GM21825 (cell line): Measurements from ENCODE around the gene ELL.

Source experiments
- ATAC-seq: cut with Tn5 transposase; IDR thresholded peaks from one replicate; pipeline ENCODE4 v1.9.1; 2021; ENCODE audit warnings: mild to moderate bottlenecking, moderate library complexity; ENCODE audit not compliant: unreplicated experiment

The ELL gene

GRCh38 chr19:18424890-18425514 is 96.9 kb downstream of the ELL start:
- no peak for ATAC-seq

- ATAC-seq, result no peak
Measured at GRCh38 chr19:18424122-18424889, 97.6 kb downstream of the ELL start.

DNA sequence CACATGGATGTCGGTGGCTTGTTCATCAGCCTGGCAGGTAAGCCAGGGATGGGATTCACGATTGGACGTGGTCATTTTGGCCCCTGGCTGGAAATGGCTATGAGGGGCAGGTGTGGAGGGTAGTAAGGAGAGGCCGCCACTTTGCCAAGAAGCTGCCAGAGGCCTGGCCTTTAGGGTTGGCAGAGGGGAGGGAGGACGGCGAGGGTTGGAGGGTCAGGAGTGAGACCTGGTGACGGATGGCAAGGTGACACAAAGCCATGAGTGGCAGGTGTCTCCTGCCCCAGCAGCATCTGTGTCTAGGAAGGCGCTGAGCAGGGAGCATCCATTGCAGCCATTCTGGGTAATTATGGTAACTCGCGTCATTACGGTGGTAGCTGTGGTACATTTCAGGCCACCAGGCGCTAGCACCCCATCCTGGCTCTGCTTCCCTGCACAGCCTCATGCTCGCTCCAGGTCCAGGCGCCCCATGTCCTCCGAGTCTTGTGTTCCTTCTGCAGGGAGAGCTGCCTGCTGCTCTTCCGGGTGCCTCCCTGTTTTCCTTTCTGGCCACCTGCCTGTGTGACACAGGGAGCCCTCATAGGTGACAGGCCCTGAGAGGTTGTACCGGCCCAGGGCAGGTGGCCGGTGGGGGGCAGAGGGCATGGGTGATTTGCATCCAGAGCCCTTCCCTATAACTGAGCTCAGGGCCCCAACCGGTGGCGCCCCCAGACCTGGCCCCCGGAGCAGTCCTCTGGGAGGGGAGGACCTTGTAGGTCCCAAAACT is 98.4 kb downstream of the ELL start:
- no peak for ATAC-seq

- no peak for ATAC-seq
Measured at GRCh38 chr19:18422530-18423191, 99.2 kb downstream of the ELL start.

DNA sequence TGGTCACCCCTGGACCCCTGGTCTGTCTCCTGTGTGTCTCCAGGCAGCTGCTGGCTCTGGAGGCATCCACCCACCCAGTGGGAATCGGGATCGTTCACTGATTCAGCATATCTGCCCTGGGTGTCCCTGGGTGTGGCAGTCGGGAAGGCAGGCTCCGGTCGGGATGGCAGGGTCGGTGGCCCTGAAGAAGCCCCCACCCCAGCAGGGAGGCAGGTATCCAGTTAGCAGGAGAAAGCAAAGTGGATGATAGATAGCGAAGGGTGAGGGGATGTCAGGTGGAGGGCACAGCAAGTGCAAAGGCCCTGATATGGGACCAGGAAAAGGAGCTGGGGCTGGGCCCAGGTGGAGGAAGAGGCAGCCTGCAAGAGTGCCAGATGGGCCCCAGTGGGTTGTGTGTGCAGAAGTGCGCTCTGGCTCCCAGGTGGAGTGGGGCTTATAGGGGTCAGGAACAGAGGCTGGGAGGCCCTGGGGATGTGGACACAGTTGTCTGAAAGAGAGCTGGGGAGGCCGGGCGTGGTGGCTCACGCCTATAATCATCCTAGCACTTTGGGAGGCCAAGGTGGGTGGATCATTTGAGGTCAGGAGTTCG is 100.4 kb downstream of the ELL start:
- ATAC-seq, result no peak

GRCh38 chr19:18420930-18421329 is 100.9 kb downstream of the ELL start:
- ATAC-seq, result no peak

DNA sequence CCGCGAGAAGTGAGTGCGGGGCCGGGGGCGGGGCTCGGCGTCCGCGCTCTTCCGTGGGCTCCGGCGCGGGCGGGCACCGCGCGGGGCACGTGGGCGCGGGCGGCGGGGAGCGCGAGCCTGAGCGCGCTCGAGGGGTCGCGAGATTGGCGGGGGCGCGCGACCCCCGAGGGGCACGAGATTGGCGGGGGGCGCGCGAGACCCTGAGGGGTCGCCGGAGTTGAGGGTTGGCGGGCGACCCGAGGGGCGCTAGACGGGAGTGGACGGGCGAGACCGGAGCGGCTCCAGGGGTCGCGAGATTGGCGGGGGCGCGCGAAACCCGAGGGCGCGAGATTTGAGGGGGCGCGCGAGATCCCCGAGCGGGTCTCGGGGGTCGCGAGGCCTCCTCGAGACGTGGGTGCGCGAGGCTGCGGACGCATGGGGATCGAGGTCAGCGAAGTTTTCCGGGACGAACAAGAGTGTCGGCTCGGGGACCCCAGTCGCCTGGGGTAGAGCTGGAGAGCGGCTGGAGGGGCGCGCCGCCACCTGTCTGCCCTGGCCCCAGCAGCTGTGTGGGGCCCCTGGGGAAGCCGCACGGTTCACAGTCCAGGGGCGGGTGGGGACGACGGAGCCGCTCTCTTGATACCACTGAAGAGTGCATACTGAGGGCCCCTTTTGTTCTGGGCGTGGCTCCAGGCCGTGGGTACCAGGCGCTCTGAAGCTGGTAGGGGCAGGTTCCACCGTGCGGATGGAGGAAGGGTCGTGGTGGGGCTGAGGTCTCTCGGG is 102.0 kb downstream of the ELL start:
- peak; percentile 16 for ATAC-seq

DNA sequence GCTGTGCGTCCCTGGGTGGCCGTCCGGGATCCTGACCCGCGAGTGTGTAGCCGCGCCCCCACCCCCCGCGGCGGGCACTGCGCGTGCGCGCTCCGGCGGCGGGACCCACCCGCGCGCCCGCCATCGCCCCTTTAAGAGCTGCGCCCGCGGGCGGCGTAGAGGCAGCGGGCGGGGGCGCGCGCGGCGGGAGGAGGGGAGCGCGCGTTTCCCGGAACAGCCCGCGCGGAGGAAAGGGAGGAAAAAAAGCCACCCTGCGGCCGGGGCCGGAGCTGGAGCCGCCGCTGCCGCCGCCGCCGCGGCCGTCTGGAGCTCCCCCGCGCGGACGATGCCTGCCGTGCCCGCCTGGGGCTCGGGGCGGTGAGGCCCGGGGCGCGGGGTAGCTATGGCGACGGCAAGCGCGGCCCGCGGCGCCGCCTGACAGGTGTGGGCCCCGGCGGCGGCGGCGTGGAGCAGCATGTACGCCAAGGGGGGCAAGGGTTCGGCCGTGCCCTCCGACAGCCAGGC is 102.6 kb downstream of the ELL start, which contains the start of gene SSBP4:
TSS of gene SSBP4 (plus strand) at position 204 of the 504 bp plus-strand sequence. CDS start at position 455, 251 bp downstream.
- peak; percentile 31 for ATAC-seq

DNA sequence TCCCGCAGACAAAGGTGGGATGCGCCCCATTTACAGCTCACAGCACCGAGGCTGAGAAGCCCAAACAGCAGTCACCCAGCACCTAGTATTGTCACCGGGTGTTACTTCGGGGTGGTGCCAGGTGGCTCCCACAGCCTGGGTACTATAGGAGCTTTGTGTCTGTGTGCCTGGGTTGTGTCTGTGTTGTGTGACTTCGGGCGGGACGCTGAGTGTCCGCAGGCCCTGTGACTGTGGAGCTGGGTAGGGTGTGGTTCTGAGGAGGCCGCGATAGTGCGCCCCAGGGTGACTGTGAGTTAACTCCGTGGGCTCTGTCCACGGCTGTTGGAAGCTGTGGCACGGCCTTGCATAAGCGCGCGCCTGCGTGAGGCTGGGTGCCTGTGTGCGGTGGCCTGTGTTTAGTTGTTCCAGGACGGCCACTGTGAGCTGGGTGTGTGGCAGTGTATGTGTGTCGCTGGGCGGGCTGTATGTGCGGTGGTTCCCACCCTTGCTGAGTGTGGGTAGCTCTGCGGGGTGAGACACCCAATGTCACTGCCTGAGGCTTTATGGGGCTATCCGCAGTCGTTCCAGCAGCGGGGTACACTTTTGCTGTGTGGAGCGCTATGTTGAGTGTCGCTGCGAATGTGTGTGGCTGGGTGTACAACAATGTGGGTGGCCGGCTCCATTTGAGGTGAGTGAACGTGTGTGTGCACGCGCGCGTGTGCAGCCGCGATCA is 103.2 kb downstream of the ELL start:
- no peak for ATAC-seq

- ATAC-seq, result no peak
Measured at GRCh38 chr19:18418029-18418482, 103.8 kb downstream of the ELL start.

DNA sequence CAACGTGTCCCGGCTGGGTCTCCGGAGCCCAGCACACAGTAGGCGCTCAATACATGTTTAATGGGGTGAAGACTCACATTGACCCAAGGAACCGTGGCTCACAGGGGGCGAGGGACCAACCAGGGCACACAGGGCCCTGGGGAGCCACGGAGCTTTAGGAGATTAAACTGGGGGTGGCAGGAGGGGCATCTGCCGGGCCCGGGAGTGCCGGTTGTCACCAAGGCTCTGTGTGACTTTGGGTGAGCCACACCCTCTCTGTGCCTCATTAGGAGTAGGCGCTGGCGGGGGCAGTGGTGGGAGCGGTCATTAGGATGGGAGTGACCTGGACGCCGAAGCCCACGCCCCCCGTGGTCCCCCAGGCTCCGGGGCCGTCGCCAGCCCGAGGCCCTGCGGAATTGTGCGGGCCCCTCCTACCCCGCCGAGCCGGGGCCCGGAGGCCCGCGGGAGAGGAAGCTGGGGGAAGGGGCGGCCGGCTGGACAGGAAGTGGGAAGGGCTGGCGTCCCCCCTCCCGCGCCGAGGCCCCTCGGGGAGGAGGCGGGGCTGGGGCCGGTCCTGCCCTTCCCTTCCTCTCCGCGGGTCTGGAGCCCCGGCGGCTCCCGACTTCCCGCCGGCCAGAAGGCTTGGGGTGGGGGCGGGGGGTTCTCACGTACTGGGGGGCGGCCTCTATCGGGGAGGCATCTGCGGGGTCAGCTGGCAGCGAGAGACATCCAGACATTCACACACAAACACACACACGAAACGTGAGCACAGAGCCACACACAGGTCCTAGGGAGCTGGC is 104.4 kb downstream of the ELL start:
- ATAC-seq, result no peak

GRCh38 chr19:18416778-18417249 is 105.1 kb downstream of the ELL start:
- ATAC-seq, result no peak

DNA sequence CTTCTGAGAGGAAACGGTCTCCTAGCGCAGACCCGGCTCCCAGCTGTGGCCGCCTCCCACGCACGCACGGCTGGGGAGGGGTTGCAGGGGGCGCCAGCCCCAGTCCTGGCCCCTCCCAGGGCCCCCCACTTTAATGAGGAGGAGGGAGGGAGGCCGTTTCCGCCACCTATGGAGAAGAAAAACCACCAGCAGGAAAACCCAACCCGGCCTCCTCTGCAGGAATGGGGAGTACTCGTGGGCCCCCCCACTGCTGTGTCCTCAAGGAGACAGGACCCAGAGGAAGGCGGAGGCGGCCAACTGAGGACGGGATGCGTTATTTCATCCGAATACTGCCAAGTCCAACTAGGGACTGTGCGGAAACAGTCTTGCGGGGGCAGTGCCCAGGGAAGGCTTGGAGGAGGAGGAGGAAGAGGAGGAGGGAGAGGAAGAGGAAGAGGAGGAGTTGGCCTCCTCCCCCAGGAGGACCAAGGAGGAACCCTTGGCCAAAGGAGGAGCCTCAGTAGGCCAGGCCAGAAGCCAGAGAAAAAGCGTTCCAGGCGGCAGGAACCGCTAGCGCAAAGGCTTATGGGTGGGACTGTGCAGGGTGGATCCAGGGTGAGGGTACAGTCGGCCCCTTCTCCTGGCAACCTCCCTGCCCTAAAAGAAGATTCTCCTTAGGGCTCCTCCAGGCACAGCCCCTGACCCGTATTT is 106.5 kb downstream of the ELL start:
- no peak for ATAC-seq

DNA sequence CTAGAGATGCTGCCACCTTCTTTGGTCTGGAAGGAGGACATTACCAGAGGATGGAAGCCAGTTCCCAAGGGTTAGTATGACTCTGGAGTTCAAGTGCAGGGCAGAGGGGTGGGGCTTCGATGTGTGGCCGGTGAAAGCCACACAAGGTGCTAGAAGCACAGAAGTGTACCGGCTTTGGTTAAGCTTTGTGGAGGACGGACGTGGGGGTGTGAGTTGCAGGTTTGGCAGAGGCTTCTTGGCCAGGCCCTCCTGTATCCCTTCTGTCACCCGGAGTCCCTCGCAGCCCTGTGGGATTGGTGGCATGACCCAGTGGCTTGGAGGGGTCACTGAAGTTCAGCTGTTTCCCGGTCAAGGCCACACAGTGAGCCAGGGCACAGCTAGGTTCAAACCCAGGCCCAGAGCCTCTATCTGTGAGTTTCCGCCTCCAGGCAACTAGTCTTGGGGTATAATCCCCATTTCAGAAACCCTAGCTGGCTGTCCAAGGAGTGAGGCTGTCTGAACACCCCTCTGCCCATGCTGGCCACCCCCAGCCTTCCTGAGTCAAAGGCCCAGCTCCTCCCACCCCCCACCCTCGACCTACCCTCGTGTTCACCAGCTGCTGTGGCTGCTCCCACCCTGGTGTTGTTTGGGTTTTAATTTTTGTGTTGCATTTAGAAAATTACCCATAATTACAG is 107.2 kb downstream of the ELL start:
- no peak for ATAC-seq

DNA sequence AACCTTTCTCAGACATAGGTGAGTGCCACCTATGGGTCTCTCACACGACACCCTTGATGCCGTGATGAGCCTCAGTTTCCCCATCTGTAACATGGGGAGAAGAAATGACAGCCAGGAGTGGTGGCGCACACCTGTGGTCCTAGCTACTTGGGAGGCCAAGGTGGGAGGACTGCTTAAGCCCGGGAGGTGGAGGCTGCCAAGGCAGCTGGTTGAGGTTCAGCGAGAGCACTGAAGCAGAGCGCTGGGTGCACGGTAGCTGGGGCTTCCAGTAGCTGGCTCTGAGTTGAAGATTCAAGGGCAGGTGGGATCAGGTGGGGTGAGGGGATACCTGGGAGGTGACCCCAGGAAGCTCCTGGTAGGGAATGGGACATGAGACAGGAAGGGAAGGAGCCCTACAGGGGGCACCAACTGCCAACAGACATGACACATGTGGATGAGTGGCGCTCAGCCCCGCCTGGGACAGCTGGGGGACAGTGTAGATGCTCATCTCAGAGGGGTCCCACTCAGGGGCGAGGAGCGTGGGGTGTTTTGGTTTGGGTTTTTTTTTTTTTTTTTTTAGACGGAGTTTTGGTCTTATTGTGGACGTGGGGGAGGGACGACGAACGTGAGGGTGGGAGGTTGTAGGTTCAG is 109.1 kb downstream of the ELL start:
- no peak for ATAC-seq

- peak; percentile 82 for ATAC-seq
Measured at GRCh38 chr19:18408053-18408476, 113.8 kb downstream of the ELL start.

DNA sequence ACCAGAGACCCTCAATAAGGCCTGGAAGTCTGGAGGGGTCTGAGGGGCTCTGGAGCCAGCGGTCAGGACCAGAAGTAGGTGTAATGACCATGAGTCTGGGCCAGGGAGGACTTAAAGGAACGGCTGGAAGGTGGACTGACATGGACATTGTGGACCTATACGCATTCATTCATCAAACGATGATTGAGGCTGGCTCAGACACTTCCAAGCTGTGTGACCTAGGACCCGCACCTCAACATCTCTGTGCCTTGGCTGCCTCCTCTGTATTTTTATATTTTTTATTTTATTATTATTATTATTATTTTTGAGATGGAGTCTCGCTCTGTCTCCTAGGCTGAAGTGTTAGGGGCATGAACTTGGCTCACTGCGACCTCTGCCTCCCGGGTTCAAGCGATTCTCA is 115.1 kb downstream of the ELL start:
- ATAC-seq, result no peak
